HEK293T (cell line): ENCODE measurements around the gene ARHGEF7.

Experiments used
- ARNT ChIP-seq: fragments of 450-650 bp; IDR thresholded peaks from 2 replicates; pipeline ENCODE4 v1.6.1; 2017; ENCODE audit warnings: mild to moderate bottlenecking
- ELF4 ChIP-seq: fragments of 450-650 bp; IDR thresholded peaks from 2 replicates; pipeline ENCODE4 v1.6.1; 2017; ENCODE audit warnings: antibody characterized with exemption
- FOXA1 ChIP-seq: fragments of 450-650 bp; IDR thresholded peaks from 2 replicates; pipeline ENCODE4 v1.6.1; 2016; ENCODE audit warnings: mild to moderate bottlenecking
- FOXK2 ChIP-seq: fragments of 450-650 bp; IDR thresholded peaks from 2 replicates; pipeline ENCODE4 v1.6.1; 2016; ENCODE audit warnings: mild to moderate bottlenecking
- FOXM1 ChIP-seq: fragments of 450-650 bp; IDR thresholded peaks from 2 replicates; pipeline ENCODE4 v1.6.1; 2017; ENCODE audit warnings: mild to moderate bottlenecking, borderline replicate concordance
- SP1 ChIP-seq: fragments of 450-650 bp; IDR thresholded peaks from 2 replicates; pipeline ENCODE4 v1.6.1; 2017
- SUZ12 ChIP-seq: fragments of 450-650 bp; IDR thresholded peaks from 2 replicates; pipeline ENCODE4 v1.6.1; 2016; ENCODE audit warnings: mild to moderate bottlenecking
- ZNF384 ChIP-seq: fragments of 450-650 bp; IDR thresholded peaks from 2 replicates; pipeline ENCODE4 v1.6.1; 2016
- TF ChIP-seq, protein P1 (sequence below): fragments of 450-650 bp; IDR thresholded peaks from 2 replicates; pipeline ENCODE4 v1.6.1; 2016

DNA sequence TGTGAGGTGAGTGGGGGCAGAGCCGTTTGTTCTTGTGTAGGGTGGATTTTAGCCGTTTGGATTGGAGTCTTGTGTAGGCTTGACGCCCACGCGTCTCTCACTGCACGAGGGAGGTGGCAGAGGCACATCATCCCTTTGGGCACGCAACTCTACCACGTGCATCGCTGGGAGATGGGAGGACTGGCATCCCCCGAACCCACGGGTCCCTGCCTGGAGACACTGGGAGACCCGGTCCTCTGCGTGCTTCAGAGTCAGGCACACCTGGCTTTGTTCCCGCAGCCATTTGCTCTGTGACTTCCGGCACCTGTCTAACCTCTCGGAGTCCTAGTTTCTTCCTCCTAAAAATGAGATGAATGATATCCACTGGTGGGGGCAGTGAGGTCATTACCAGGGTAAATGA lies 6.4 kb downstream of the ARHGEF7 start:
- TF ChIP-seq FOXM1 (no peak), SUZ12 (no peak), ARNT (no peak), FOXA1 (no peak), ZNF384 (no peak), ELF4 (no peak), FOXK2 (no peak), SP1 (no peak)
- TF ChIP-seq, protein P1, sequence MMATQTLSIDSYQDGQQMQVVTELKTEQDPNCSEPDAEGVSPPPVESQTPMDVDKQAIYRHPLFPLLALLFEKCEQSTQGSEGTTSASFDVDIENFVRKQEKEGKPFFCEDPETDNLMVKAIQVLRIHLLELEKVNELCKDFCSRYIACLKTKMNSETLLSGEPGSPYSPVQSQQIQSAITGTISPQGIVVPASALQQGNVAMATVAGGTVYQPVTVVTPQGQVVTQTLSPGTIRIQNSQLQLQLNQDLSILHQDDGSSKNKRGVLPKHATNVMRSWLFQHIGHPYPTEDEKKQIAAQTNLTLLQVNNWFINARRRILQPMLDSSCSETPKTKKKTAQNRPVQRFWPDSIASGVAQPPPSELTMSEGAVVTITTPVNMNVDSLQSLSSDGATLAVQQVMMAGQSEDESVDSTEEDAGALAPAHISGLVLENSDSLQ: no peak
